Tibial artery (tissue), 4 donors: ENCODE measurements around the gene CTF1.
A peak's percentile ranks its signal among the peaks of the same experiment; 100 is the strongest.

ENCODE experiments used
- DNase-seq, 2 donors: peaks; one replicate each; pipeline ENCODE4 v3.0.0-alpha.2; 2019
- H3K27ac ChIP-seq, 2 donors: fragments of 200-600 bp; sonication (generic) in 1 of 2; 1 replicate in 1 of 2; 2 replicates in 1 of 2; pipeline ENCODE4 v1.5.1; 2018 to 2019; ENCODE audit warnings: mild to moderate bottlenecking in 1 of 2
- H3K27me3 ChIP-seq, 2 donors: fragments of 200-600 bp; sonication (generic) in 1 of 2; one replicate each; pipeline versions ENCODE4 v1.5.1 to v1.6.0; 2016 to 2019
- H3K36me3 ChIP-seq, 3 donors: fragments of 200-600 bp; sonication (generic) in 2 of 3; one replicate each; pipeline ENCODE4 v1.5.1; 2016 to 2019; ENCODE audit warnings: mild to moderate bottlenecking in 2 of 3
- H3K4me1 ChIP-seq, 4 donors: fragments of 200-600 bp; sonication (generic) in 2 of 4; 1 replicate in 3 of 4; 2 replicates in 1 of 4; pipeline ENCODE4 v1.5.1; 2016 to 2019
- H3K4me3 ChIP-seq, 2 donors: fragments of 200-600 bp; sonication (generic) in 1 of 2; 1 replicate in 1 of 2; 2 replicates in 1 of 2; pipeline ENCODE4 v1.5.1; 2018 to 2019; ENCODE audit warnings: mild to moderate bottlenecking in 2 of 2
- H3K9me3 ChIP-seq, 3 donors: fragments of 200-600 bp; sonication (generic) in 1 of 3; one replicate each; pipeline ENCODE4 v1.5.1; 2016 to 2019
- CTCF ChIP-seq, 2 experiments: fragments of 200-600 bp in 1 of 2; fragments of 450-650 bp in 1 of 2; IDR thresholded peaks; one replicate each; pipeline ENCODE4 v1.5.1; 2017 to 2019; ENCODE audit warnings: antibody characterized with exemption in 2 of 2, mild to moderate bottlenecking in 1 of 2, moderate library complexity in 1 of 2
- intact Hi-C: fragments of 100-400 bp; cut with DNase I; formaldehyde crosslinking; loops from one replicate; pipeline ENCODE4 v1.15.0; 2023; ENCODE audit warnings: low total_unique reads

The CTF1 gene

GRCh38 chr16:30922420-30922959, 26.1 kb downstream of the CTF1 start:
- Histone ChIP-seq H3K27ac (peak overlapping the region; percentile 89 to 98), H3K4me1 (peaks cover 0 to 32% (median 20%) of the 10 kb centered on the region in 4 donors), H3K36me3 (peaks cover 0 to 18% (median 0%) of the 10 kb centered on the region in 3 donors), H3K4me3 (peak overlapping the region; percentile 82 to 97), H3K9me3 (no peaks in the 10 kb centered on the region), H3K27me3 (no peaks in the 10 kb centered on the region)
- no peak for TF ChIP-seq CTCF (IDR thresholded peaks at IDR 0.05)
- intact Hi-C loops = loop anchor here (2.0 to 5.0 kb wide), 2 partner anchors 26 to 80 kb away; partner anchors contain the start of gene ORAI3
- DNase-seq = peak; percentile 100

GRCh38 chr16:30922960-30923535, 26.6 kb downstream of the CTF1 start:
- Histone ChIP-seq H3K9me3 (no peaks in the 10 kb centered on the region), H3K27ac (peak overlapping the region; percentile 89 to 98), H3K4me3 (peak overlapping the region; percentile 82 to 97), H3K27me3 (no peaks in the 10 kb centered on the region), H3K36me3 (peaks cover 0 to 21% (median 0%) of the 10 kb centered on the region in 3 donors), H3K4me1 (peaks cover 0 to 38% (median 22%) of the 10 kb centered on the region in 4 donors)
- intact Hi-C loops = loop anchor here (2.0 to 5.0 kb wide), 2 partner anchors 26 to 81 kb away; partner anchors contain the start of gene ORAI3
- DNase-seq = peak; percentile 100
- TF ChIP-seq CTCF (IDR thresholded peaks at IDR 0.05) = no peak

GRCh38 chr16:30923554-30924075, 27.2 kb downstream of the CTF1 start, which contains the start of gene FBXL19:
FBXL19 (plus strand) TSS chr16:30923572; CDS start chr16:30925755, 2,183 bp downstream.
- TF ChIP-seq CTCF (IDR thresholded peaks at IDR 0.05) = no peak
- Histone ChIP-seq H3K27me3 (no peaks in the 10 kb centered on the region), H3K4me1 (peaks cover 0 to 38% (median 22%) of the 10 kb centered on the region in 4 donors), H3K27ac (peak within 1 kb of the TSS; percentile 89 to 98), H3K4me3 (peak within 1 kb of the TSS; percentile 82 to 97), H3K36me3 (peaks cover 0 to 26% (median 0%) of the 10 kb centered on the region in 3 donors), H3K9me3 (no peaks in the 10 kb centered on the region)
- DNase-seq = peak; percentile 39 to 77
- intact Hi-C loops = loop anchor here (2.0 to 5.0 kb wide), 2 partner anchors 25 to 81 kb away; partner anchors contain the start of gene ORAI3

DNA sequence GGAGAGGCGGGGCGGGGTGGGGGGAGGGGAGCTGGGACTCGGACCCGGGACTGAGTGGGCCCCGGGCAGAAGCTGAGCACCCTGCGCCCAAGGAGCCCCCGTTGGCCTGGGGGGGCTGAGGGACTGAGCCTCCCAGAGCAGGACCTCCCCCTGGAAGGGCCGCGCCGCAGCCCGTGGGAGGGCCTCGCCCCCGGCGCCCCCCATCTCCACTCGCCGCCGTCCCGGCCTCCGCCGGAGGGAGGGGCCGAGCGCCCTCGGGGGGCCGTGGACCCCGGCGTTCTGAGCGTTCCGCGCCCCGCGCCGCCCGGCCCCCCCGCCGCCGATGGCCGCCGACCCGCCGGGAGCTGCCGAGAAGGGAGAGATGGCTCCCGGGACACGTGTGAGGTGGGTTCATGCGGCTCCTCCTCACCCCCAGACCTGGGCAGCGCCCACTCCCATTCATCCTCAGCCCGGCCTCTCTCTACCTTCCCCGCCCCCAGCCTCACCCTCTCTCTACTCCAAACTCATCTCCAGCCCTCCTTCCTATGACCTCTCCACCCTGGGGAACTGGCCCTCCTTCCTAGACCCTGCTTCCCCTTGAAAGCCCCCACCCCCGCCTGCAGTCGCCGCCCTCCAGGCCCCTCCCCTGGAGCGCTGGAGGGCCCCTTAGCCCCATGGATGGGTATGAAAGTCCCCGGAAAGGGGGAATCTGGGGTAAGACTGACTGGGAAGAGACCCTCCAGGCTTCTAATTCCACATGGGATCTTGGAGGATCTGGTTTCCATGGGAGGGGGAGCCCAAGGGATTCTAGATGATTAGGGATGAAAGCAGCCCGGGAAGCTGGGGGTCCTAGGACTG, 27.9 kb downstream of the CTF1 start:
- DNase-seq = peak in 1 of 2 donors; percentile 73
- peak overlapping the region; percentile 82 to 97 for H3K4me3 ChIP-seq
- no peak for TF ChIP-seq CTCF (IDR thresholded peaks at IDR 0.05)
- H3K36me3 ChIP-seq = peaks cover 0 to 33% (median 0%) of the 10 kb centered on the region in 3 donors
- H3K27me3 ChIP-seq = no peaks in the 10 kb centered on the region
- H3K4me1 ChIP-seq = peaks cover 0 to 38% (median 22%) of the 10 kb centered on the region in 4 donors
- no peaks in the 10 kb centered on the region for H3K9me3 ChIP-seq
- H3K27ac ChIP-seq = peak overlapping the region; percentile 89 to 98
- intact Hi-C loops = loop anchor here (5.0 kb wide), 1 partner anchor 82 kb away; no protein-coding TSS in a partner anchor
